ENCODE data around the gene ABHD2. TPM values are rescaled to one million over a fixed set of nuclear protein-coding genes. Genes with fewer than 3 reads are reported as not detected.

Gene ABHD2
- total RNA-seq, 1 experiment from 2014 or later: 15.6 TPM

GRCh38 chr15:89243046-89243690 lies 154.9 kb downstream of the ABHD2 start:
- Histone ChIP-seq H3K79me2 (ENCODE audit: insufficient read depth, low read length) (peaks cover 14% of the 10 kb centered on the region; the same call in 1 of the 2 replicates), H3K27me3 (ENCODE audit: insufficient read depth, low read length) (no peaks in the 10 kb centered on the region; the same call in 1 of the 2 replicates), H3K4ac (ENCODE audit: low read depth, low read length) (no peak overlapping the region), H4K20me1 (ENCODE audit: control insufficient read depth, insufficient read depth, insufficient read length) (no peaks in the 10 kb centered on the region), H3K56ac (ENCODE audit: insufficient read length, low read depth, low read length) (no peak overlapping the region), H2BK15ac (ENCODE audit: low read depth, low read length) (no peak overlapping the region), H2BK5ac (ENCODE audit: insufficient read length, low read length) (no peak overlapping the region), H3T11ph (ENCODE audit: low read length) (no peak overlapping the region), H3K18ac (ENCODE audit: insufficient read length, low read depth, low read length) (no peak overlapping the region), H3K79me1 (ENCODE audit: insufficient read depth, low read depth, low read length, poor library complexity, severe bottlenecking) (peaks cover 2% of the 10 kb centered on the region), H2BK12ac (ENCODE audit: insufficient read length, low read depth, low read length) (no peak overlapping the region), H3K27ac (ENCODE audit: insufficient read length, low read depth, low read length) (no peak overlapping the region), H2AFZ (ENCODE audit: low read length) (peak overlapping the region; percentile 85), H2BK20ac (ENCODE audit: low read depth, low read length, poor library complexity, severe bottlenecking) (no peak overlapping the region), H4K5ac (ENCODE audit: insufficient read length, low read depth, low read length) (no peak overlapping the region), H3K23me2 (ENCODE audit: insufficient read length, low read depth, low read length, poor library complexity, severe bottlenecking) (peaks cover 17% of the 10 kb centered on the region), H2AK5ac (ENCODE audit: insufficient read length, low read length) (no peak overlapping the region), H3K9ac (ENCODE audit: extremely low read depth, insufficient read length, low read length) (no peak overlapping the region), H3K9me3 (ENCODE audit: control insufficient read depth, low read depth, low read length) (no peaks in the 10 kb centered on the region), H4K91ac (ENCODE audit: insufficient read length, low read depth, low read length) (no peak overlapping the region), H4K8ac (replicated peaks; ENCODE audit: insufficient read length, low read depth, low read length) (no peak overlapping the region), H3K23ac (ENCODE audit: insufficient read length, low read depth, low read length) (no peak overlapping the region), H3K4me2 (ENCODE audit: insufficient read depth, insufficient read length, low read length) (peak overlapping the region; percentile 80), H3K14ac (ENCODE audit: insufficient read depth, low read length) (peak overlapping the region; percentile 13; the same call in 1 of the 2 replicates), H2BK120ac (ENCODE audit: low read depth, low read length, poor library complexity, severe bottlenecking) (no peak overlapping the region), H3K4me1 (ENCODE audit: insufficient read depth, low read length) (no peaks in the 10 kb centered on the region)
- Mint-ChIP-seq H3K27ac (peak overlapping the region in 1 of 3 experiments; percentile 88; a peak in 1 of 7 replicates), H3K9me3 (peaks cover 8 to 13% of the 10 kb centered on the region in 2 experiments), H3K27me3 (ENCODE audit: low read depth) (peaks cover 18% of the 10 kb centered on the region), H3K4me3 (peak overlapping the region; percentile 96 to 98), H3K4me1 (peaks cover 21 to 27% of the 10 kb centered on the region in 2 experiments), H3K36me3 (ENCODE audit: insufficient read depth in 1 of 3, low read depth in 3 of 3) (peaks cover 19 to 23% (median 21%) of the 10 kb centered on the region in 3 experiments)
- TF ChIP-seq, protein P1, sequence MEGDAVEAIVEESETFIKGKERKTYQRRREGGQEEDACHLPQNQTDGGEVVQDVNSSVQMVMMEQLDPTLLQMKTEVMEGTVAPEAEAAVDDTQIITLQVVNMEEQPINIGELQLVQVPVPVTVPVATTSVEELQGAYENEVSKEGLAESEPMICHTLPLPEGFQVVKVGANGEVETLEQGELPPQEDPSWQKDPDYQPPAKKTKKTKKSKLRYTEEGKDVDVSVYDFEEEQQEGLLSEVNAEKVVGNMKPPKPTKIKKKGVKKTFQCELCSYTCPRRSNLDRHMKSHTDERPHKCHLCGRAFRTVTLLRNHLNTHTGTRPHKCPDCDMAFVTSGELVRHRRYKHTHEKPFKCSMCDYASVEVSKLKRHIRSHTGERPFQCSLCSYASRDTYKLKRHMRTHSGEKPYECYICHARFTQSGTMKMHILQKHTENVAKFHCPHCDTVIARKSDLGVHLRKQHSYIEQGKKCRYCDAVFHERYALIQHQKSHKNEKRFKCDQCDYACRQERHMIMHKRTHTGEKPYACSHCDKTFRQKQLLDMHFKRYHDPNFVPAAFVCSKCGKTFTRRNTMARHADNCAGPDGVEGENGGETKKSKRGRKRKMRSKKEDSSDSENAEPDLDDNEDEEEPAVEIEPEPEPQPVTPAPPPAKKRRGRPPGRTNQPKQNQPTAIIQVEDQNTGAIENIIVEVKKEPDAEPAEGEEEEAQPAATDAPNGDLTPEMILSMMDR (conservative IDR thresholded peaks at IDR 0.05): no peak
- no peak for DNase-seq
- WGBS (ENCODE audit: extremely low coverage, insufficient read length, low lambda C conversion rate): no CpG with 5 or more reads among the region's 20 CpGs
